Measurements from ENCODE around the gene ELL.

DNA sequence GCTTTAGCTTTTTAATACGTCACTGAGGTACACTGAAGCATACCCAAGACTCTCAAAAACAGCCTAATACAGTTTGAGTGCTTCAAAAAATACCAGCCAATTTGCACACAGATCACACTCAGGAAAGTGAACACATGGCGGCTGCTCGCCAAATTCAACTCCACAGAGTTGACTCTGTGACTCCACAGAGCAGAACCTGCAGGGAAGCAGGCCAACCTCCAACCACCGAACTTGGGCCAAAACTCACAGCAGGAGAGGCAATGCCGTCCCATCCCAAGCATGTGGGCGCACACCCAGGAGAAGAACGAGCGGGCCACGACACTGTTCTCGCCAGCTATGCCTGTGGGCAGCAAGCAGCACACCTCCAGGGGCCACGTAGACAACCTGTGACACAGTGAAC, 21.1 kb downstream of the ELL start:
- TF ChIP-seq CTCF (IDR thresholded peaks at IDR 0.05): no peak
- TF ChIP-seq POLR2AphosphoS5 (IDR thresholded peaks at IDR 0.05; ENCODE audit: insufficient read depth in 1 of 2, low read depth in 1 of 2): no peak
- TF ChIP-seq POLR2A (IDR thresholded peaks at IDR 0.05): no peak
